ENCODE data around the gene IGFBP6.

DNA sequence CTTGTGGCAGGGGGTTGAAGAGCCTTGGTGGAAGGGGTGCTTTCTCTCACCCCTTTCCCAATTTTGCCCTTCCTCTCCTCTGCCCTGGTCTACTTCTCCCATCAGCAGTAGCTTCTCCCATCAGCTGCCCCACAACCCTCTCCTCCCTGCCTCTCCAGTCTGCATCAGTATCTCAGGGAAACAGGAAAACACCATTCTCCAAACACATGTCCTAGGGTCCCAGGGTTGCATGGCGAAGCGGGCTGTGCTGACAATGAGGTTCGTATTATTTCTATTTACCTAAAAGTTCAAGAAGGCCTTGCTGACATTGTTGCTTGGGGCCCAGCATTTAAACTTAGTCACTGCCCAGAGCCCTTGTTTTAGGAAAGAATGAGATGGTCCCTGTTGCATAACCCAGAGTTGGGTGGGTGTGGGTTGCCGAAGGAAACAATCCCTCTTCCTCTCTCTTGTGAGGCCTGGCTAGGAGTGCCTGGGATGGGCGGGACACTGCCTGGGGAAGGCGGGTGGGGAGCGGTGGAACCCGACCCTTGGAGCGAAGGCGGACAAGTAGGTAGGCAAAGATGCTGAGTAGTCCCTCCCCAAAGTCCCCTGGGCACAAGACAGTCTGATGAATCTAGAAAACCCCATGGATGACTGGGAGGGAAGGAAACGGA is 1.3 kb upstream of the IGFBP6 start:
- TF ChIP-seq, protein P1, sequence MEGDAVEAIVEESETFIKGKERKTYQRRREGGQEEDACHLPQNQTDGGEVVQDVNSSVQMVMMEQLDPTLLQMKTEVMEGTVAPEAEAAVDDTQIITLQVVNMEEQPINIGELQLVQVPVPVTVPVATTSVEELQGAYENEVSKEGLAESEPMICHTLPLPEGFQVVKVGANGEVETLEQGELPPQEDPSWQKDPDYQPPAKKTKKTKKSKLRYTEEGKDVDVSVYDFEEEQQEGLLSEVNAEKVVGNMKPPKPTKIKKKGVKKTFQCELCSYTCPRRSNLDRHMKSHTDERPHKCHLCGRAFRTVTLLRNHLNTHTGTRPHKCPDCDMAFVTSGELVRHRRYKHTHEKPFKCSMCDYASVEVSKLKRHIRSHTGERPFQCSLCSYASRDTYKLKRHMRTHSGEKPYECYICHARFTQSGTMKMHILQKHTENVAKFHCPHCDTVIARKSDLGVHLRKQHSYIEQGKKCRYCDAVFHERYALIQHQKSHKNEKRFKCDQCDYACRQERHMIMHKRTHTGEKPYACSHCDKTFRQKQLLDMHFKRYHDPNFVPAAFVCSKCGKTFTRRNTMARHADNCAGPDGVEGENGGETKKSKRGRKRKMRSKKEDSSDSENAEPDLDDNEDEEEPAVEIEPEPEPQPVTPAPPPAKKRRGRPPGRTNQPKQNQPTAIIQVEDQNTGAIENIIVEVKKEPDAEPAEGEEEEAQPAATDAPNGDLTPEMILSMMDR (IDR thresholded peaks at IDR 0.05) = no peak
- no peak for TF ChIP-seq POLR2A (IDR thresholded peaks at IDR 0.05)
- TF ChIP-seq POLR2AphosphoS5 (IDR thresholded peaks at IDR 0.05) = peak; percentile 2 to 47 (median 25)
- TF ChIP-seq EP300 (IDR thresholded peaks at IDR 0.05) = no peak

Measured in stomach (tissue), 4 donors.